PC-9 (cell line): ENCODE results near the gene PNISR.

Experiments used
- CTCF ChIP-seq: fragments of 200-600 bp; sonication (generic); conservative IDR thresholded peaks from 2 replicates; pipeline ENCODE4 v1.6.1; 2017; ENCODE audit warnings: mixed run types, antibody characterized with exemption, mild to moderate bottlenecking, moderate library complexity
- EZH2 ChIP-seq: fragments of 200-600 bp; sonication (generic); IDR thresholded peaks from 2 replicates; pipeline ENCODE4 v1.8.0; 2017; ENCODE audit warnings: antibody characterized with exemption, low read depth

- no peak for TF ChIP-seq CTCF
- no peak for TF ChIP-seq EZH2
These were observed 27.8 kb downstream of the PNISR start for GRCh38 chr6:99397287-99397686.
